ENCODE data around the gene SELENOW. TPM values are rescaled to one million over a fixed set of nuclear protein-coding genes. Genes with fewer than 3 reads are reported as not detected.
A peak's percentile ranks its signal among the peaks of the same experiment; 100 is the strongest.

The SELENOW gene
- total RNA-seq, 2 experiments from 2014 or later: 110 to 120 TPM

GRCh38 chr19:47749326-47749725, 29.2 kb upstream of the SELENOW start:
- Mint-ChIP-seq H3K9me3 (no peaks in the 10 kb centered on the region), H3K4me1 (peaks cover 35% of the 10 kb centered on the region), H3K4me3 (no peak overlapping the region), H3K27me3 (no peaks in the 10 kb centered on the region), H3K36me3 (ENCODE audit: low read depth) (peaks cover 55% of the 10 kb centered on the region), H3K27ac (peak overlapping the region; percentile 21)
- ChIA-PET POLR2A (no interaction called here), CTCF (no interaction called here)
- no peak for DNase-seq

GRCh38 chr19:47750752-47751151, 27.8 kb upstream of the SELENOW start:
- POLR2A ChIA-PET: no interaction called here
- no peak for DNase-seq
- Mint-ChIP-seq H3K9me3 (no peaks in the 10 kb centered on the region), H3K36me3 (ENCODE audit: low read depth) (peaks cover 55% of the 10 kb centered on the region), H3K27ac (no peak overlapping the region), H3K4me1 (peaks cover 25% of the 10 kb centered on the region), H3K4me3 (no peak overlapping the region), H3K27me3 (no peaks in the 10 kb centered on the region)
- CTCF ChIA-PET: no interaction called here

GRCh38 chr19:47752440-47753211, 25.9 kb upstream of the SELENOW start:
- no peaks in the 10 kb centered on the region for H3K27me3 Mint-ChIP-seq
- CTCF ChIA-PET: interaction anchor here (0.6 to 0.9 kb wide), 2 partner anchors 15 to 39 kb away, joined by 5 to 6 read pairs; partner anchors contain the start of gene EHD2
- H3K9me3 Mint-ChIP-seq: no peaks in the 10 kb centered on the region
- POLR2A ChIA-PET: no interaction called here
- H3K4me3 Mint-ChIP-seq: no peak overlapping the region
- peaks cover 18% of the 10 kb centered on the region for H3K4me1 Mint-ChIP-seq
- no peak for DNase-seq
- no peak overlapping the region for H3K27ac Mint-ChIP-seq
- peaks cover 66% of the 10 kb centered on the region for H3K36me3 Mint-ChIP-seq (ENCODE audit: low read depth)

GRCh38 chr19:47754206-47755064, 24.1 kb upstream of the SELENOW start:
- ChIA-PET CTCF (no interaction called here), POLR2A (interaction anchor here (2.4 kb wide), 1 partner anchor 9 kb away, joined by 6 read pairs; the partner anchor contains the start of gene NOP53)
- peaks cover 67% of the 10 kb centered on the region for H3K36me3 Mint-ChIP-seq (ENCODE audit: low read depth)
- no peaks in the 10 kb centered on the region for H3K27me3 Mint-ChIP-seq
- no peak for DNase-seq
- no peak overlapping the region for H3K27ac Mint-ChIP-seq
- H3K9me3 Mint-ChIP-seq: no peaks in the 10 kb centered on the region
- peaks cover 6% of the 10 kb centered on the region for H3K4me1 Mint-ChIP-seq
- no peak overlapping the region for H3K4me3 Mint-ChIP-seq

- Mint-ChIP-seq H3K4me3 (no peak overlapping the region), H3K9me3 (no peaks in the 10 kb centered on the region), H3K27me3 (no peaks in the 10 kb centered on the region), H3K27ac (no peak overlapping the region), H3K4me1 (peaks cover 4% of the 10 kb centered on the region), H3K36me3 (ENCODE audit: low read depth) (peaks cover 66% of the 10 kb centered on the region)
- POLR2A ChIA-PET: interaction anchor here (2.4 kb wide), 1 partner anchor 10 kb away, joined by 6 read pairs; the partner anchor contains the start of gene NOP53
- no peak for DNase-seq
- CTCF ChIA-PET: no interaction called here
Measured at GRCh38 chr19:47755065-47755761, 23.3 kb upstream of the SELENOW start.

- CTCF ChIA-PET: no interaction called here
- Mint-ChIP-seq H3K27me3 (no peaks in the 10 kb centered on the region), H3K36me3 (ENCODE audit: low read depth) (peaks cover 62% of the 10 kb centered on the region), H3K4me3 (no peak overlapping the region), H3K4me1 (peaks cover 2% of the 10 kb centered on the region), H3K9me3 (no peaks in the 10 kb centered on the region), H3K27ac (no peak overlapping the region)
- no peak for DNase-seq
- POLR2A ChIA-PET: interaction anchor here (2.4 kb wide), 1 partner anchor 10 kb away, joined by 6 read pairs; the partner anchor contains the start of gene NOP53
Measured at GRCh38 chr19:47755762-47756626, 22.5 kb upstream of the SELENOW start.

- H3K4me3 Mint-ChIP-seq: no peak overlapping the region
- H3K27ac Mint-ChIP-seq: no peak overlapping the region
- POLR2A ChIA-PET: interaction anchor here (2.4 kb wide), 1 partner anchor 11 kb away, joined by 6 read pairs; the partner anchor contains the start of gene NOP53
- no peaks in the 10 kb centered on the region for H3K27me3 Mint-ChIP-seq
- no peaks in the 10 kb centered on the region for H3K9me3 Mint-ChIP-seq
- peaks cover 56% of the 10 kb centered on the region for H3K36me3 Mint-ChIP-seq (ENCODE audit: low read depth)
- DNase-seq: no peak
- CTCF ChIA-PET: interaction anchor here (0.8 kb wide), 1 partner anchor 9 kb away, joined by 3 read pairs; no protein-coding TSS in a partner anchor
- H3K4me1 Mint-ChIP-seq: peaks cover 2% of the 10 kb centered on the region
Measured at GRCh38 chr19:47756627-47756929, 21.9 kb upstream of the SELENOW start.

- H3K27me3 Mint-ChIP-seq: no peaks in the 10 kb centered on the region
- H3K4me1 Mint-ChIP-seq: peaks cover 2% of the 10 kb centered on the region
- DNase-seq: no peak
- ChIA-PET CTCF (interaction anchor here (0.8 to 1.1 kb wide), 2 partner anchors 8 to 22 kb away, joined by 3 to 5 read pairs; no protein-coding TSS in a partner anchor), POLR2A (interaction anchor here (2.4 kb wide), 1 partner anchor 11 kb away, joined by 6 read pairs; the partner anchor contains the start of gene NOP53)
- no peak overlapping the region for H3K27ac Mint-ChIP-seq
- H3K36me3 Mint-ChIP-seq (ENCODE audit: low read depth): peaks cover 54% of the 10 kb centered on the region
- H3K9me3 Mint-ChIP-seq: no peaks in the 10 kb centered on the region
- H3K4me3 Mint-ChIP-seq: no peak overlapping the region
Measured at GRCh38 chr19:47756953-47757608, 21.4 kb upstream of the SELENOW start.

- Mint-ChIP-seq H3K9me3 (no peaks in the 10 kb centered on the region), H3K4me3 (no peak overlapping the region), H3K36me3 (ENCODE audit: low read depth) (peaks cover 46% of the 10 kb centered on the region), H3K27ac (no peak overlapping the region), H3K4me1 (no peaks in the 10 kb centered on the region), H3K27me3 (no peaks in the 10 kb centered on the region)
- POLR2A ChIA-PET: interaction anchor here (0.6 to 1.3 kb wide), 2 partner anchors 10 to 410 kb away, joined by 5 to 6 read pairs; no protein-coding TSS in a partner anchor
- DNase-seq: no peak
- CTCF ChIA-PET: interaction anchor here (1.1 kb wide), 1 partner anchor 22 kb away, joined by 5 read pairs; no protein-coding TSS in a partner anchor
Measured at GRCh38 chr19:47757617-47758442, 20.7 kb upstream of the SELENOW start.

- Mint-ChIP-seq H3K27me3 (no peaks in the 10 kb centered on the region), H3K9me3 (no peaks in the 10 kb centered on the region), H3K27ac (no peak overlapping the region), H3K4me1 (no peaks in the 10 kb centered on the region), H3K4me3 (no peak overlapping the region), H3K36me3 (ENCODE audit: low read depth) (peaks cover 40% of the 10 kb centered on the region)
- POLR2A ChIA-PET: interaction anchor here (0.6 to 1.3 kb wide), 2 partner anchors 9 to 410 kb away, joined by 5 to 6 read pairs; no protein-coding TSS in a partner anchor
- DNase-seq: no peak
- CTCF ChIA-PET: interaction anchor here (1.1 kb wide), 1 partner anchor 21 kb away, joined by 5 read pairs; no protein-coding TSS in a partner anchor
Measured at GRCh38 chr19:47758443-47758804, 20.1 kb upstream of the SELENOW start.

GRCh38 chr19:47760632-47760999, 17.9 kb upstream of the SELENOW start:
- CTCF ChIA-PET: no interaction called here
- no peak for DNase-seq
- POLR2A ChIA-PET: no interaction called here
- H3K36me3 Mint-ChIP-seq (ENCODE audit: low read depth): peaks cover 32% of the 10 kb centered on the region
- H3K4me1 Mint-ChIP-seq: no peaks in the 10 kb centered on the region
- no peaks in the 10 kb centered on the region for H3K9me3 Mint-ChIP-seq
- H3K27me3 Mint-ChIP-seq: no peaks in the 10 kb centered on the region
- no peak overlapping the region for H3K4me3 Mint-ChIP-seq
- no peak overlapping the region for H3K27ac Mint-ChIP-seq

All from activated CD4-positive, alpha-beta memory T cell treated with anti-CD3 and anti-CD28 coated beads, Interleukin-2, amount 10 ng/mL, durations not matched to agents 7 days and 5 days (primary cell).